HG03135 (cell line): ENCODE results near the gene ACTG1.

Experiments
- ATAC-seq: cut with Tn5 transposase; IDR thresholded peaks from one replicate; pipeline ENCODE4 v1.9.1; 2021; ENCODE audit warnings: mild to moderate bottlenecking, moderate library complexity; ENCODE audit not compliant: unreplicated experiment

The ACTG1 gene

DNA sequence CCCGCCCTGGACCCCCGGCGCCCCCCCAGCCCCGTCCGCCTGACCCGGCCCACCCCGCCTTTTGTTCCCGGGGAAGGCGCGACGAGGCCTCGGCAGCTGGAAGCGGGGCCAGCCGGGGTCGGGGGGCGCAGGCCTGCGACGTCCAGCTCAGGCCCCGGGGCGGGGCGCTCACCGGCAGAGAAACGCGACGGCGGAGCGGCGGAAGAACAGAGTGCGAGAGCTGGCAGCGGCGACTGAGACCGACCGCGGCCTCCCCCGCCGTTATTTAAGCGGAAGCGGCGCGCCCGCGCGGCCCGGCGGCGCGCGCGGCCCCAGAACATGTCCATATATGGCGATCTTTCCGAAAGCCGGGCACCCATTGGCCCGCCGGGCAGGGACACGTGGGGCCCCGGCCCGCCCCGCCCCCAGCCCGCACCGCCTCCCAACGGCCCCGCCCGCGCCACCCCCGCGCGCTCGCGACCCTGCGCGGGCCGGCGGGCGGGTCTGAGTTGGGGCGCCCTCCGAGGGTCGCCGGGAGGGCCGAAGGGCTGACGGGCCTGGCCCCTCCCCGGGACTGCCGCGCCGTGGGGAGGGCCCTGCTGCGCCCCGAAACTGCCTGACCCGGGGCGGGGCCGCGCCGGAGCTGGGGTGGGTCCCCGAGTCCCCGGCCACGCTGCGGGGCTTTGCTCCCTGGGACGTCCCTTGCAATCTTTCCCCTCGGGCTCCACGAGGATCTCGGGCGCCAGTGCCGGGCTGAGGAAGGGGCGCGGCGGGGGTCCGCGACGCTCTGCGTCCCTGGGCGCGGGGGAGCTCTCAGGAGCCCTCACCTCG, at the start of gene ACTG1:
Gene ACTG1, minus strand, starts transcription at position 238 of the 810 bp plus-strand sequence. CDS start 445 bp downstream, outside the sequence.
- ATAC-seq: peak; percentile 44

DNA sequence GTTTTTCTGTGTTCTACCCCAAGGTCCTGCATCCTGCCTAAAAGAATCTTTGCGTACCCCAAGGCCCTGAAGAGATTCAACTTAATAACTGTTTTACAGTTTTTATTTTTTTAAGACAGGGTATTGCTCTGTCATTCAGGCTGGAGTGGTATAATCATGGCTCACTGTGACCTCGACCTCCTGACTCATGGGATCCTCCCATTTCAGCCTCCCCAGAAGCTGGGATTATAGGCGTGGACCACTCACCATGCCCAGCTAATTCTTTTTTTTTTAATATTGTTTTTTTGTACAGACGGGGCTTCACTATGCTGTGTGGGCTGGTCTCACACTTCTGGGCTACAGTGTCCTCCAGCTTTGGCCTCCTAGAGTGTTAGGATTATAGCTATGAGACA, 48.9 kb upstream of the ACTG1 start:
- ATAC-seq: no peak

DNA sequence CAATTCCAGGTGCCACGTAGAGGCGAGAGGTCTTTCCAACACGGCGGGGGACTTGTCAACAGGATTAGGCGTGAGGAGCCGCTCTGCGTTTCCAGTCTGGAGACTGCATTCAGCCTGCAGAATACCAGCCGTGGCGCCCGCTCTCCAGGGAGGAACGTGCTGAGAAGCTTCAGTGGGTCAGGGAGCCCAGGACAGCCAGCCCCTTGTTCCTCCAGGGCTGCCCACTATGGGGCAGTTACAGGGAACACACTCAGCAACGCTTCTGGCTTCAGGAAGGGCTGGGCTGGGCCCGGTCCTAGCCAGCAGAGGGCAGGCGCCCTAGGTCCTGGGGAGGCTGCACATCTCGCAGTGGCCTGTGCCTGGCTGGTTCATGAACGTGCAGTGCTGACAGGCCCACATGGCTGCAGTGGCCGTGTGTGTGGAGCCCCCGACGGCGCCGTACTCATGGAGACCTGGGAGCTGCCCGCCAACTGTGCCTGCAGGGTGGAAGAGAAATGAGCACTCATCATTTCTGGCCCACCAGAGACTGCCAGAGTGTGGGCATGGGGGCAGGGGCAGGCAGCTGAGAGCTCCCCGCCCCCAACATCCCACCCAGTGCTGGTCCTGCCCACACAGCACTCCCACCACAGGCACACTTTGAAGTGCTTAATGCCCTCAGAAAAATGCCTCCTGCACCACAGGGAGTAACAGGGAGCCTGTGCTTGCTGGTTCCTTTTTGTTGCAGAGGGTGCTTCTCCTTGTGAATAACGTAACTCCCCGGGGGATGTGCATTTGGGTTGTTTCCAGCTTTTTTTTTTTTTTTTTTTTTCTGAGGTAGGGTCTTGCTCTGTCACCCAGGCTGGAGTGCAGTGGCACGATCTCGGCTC, 46.6 kb upstream of the ACTG1 start:
- ATAC-seq: no peak

- ATAC-seq: no peak
Measured at GRCh38 chr17:81558115-81558468, 45.5 kb upstream of the ACTG1 start.

GRCh38 chr17:81557276-81558114, 44.9 kb upstream of the ACTG1 start:
- ATAC-seq: no peak

GRCh38 chr17:81556863-81557262, 44.3 kb upstream of the ACTG1 start:
- no peak for ATAC-seq

DNA sequence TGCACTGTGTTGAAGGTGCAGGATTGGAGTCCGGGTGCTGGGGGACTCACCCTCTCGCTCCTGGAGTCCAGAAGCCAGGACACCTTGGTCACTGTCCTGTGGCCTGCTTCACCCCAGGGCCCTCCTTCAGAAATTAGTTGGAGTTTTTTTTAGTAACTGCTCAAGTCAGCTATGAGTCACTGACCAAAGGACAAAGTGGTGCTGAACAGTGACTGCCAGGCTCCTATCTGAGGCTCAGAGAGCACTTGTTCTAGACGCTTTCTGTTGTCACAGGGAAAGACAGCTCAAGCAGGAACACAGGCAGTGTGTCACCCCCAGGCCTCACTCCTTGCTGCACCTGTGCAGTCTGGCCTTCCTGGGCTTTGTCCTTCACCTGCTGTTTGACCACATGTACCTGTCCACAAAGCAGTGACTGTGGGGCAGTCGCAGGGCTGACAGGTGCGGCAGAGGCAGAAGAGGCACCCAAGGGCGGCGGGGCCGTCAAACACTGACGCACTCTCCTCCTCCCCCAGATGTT, 43.6 kb upstream of the ACTG1 start:
- no peak for ATAC-seq

DNA sequence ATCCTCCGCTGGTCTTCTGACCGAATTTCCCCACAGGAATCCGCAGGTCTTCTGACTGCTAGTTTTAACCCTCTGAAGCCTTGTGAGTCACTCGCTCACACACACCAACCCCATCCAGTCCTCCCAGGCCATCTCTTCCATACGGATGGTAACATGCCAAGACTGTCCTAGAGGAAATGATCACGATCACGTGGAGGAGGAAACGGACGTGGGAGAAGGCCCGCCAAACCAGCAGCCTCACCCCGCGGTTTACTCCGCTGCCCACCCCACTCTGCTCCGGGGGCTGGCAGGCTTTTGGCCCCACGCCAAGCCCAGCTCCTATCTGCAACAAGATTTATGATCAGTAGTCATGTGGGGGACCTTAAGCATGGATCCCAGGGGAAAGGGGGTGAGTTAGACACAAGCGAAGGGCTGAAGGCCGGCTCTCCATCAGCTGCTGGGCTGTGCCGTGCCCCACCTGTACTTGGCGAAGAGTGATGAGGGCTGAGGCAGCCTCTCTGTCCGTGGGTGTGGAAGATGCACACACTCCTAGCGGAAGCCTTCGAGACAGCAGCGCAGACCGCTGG, 41.1 kb upstream of the ACTG1 start:
- ATAC-seq: no peak

DNA sequence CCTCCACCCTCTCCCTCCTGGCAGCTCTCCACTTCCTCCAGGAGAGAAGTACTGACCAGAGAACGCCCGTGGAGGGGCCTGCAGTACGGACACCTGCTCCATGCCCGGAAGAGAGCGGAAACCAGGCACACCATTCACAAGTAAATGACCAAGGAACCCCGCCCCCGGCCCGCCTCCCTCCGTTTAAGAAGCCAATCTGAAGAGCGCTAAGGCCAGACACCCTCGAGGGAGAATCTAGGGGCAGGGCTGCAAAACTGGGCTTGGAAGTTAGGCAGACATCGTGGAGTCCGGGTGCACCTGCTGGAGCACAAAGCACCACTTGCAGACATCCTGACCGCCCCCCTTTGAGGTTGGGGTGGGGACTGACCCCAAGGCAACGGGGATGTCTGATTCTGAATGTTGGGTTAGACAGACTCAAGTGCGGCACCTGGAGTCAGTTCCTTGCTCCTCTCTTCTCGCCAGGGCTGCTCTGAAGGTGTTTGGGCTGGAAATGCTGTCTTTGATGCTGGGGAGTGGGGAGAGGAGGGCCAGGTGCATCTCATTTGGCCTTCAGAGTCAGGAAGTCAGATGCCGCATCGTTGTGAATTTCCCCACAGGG, 40.5 kb upstream of the ACTG1 start:
- ATAC-seq: peak; percentile 32

DNA sequence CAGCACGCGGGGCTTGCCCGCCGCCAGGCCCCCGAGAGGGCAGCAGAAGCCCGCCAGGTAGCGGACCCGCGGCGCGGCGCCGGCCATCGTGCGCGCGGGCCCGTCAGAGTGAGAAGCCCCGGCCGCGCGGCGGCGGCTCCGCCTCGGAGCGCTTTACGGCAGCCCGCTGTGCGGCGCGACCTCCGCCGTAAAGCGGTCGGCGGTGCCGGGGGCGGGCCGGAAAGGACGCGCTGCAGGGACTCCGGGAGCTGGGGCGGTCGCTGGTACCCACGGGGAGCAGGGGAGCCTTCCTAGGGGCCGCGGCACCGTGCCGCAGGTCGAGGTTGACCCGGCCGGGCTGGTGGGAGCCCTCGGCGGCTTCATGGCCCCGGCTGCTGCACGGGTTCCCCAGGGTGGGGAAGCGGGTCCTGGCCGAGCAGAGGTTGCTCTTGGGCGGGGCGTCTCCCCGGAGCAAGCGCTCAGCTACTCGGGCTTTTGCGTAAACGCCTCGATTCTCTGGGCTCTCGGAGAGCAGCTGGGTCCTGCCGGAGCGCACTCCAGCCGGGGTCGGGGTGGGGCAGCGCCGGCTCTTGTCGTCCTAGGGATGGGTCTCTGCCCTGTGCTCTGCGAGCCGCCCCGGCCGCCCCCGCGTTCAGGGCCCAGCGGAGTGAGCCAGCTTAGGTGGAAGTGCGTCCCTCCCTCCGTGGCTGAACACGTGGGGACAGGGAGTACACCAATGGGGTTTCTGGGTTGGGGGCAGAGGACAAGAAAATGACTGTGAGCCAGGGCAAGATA, 39.8 kb upstream of the ACTG1 start, which contains the start of gene FAAP100:
Gene FAAP100, minus strand, starts transcription at position 110 of the 774 bp plus-strand sequence. Its CDS starts 23 bp downstream, at position 87.
- peak; percentile 53 for ATAC-seq

- ATAC-seq: peak; percentile 3
Measured at GRCh38 chr17:81551458-81552243, 39.1 kb upstream of the ACTG1 start.

DNA sequence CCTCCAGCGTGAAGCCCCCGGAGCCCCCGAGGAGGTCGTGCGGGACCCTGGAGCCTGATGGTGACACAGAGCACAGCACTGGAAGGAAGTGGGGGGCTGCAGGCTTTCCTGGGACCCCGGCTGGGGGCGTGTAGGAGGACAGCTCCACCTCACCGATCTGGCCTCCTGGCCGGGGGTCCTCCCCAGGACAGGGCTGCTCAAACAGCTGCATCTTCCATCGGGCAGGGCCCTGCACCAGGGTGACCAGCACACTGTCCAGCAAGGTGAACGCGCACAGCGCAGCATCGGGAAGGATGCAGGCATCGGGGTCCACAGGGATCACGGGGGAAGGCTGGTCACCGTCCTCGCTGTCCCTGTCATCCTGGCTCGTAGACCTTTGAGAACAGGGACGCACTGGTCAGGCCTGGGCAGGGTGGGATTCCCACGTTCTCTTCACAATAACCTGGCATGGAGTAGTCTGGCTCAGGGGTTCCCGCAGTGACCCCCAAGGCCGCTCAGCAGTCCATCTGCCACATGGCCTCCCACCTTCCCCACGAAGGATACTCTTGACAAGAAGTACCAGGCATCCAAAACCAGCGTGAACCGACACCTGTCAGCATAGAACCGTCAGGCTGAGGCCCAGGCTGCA, 38.3 kb upstream of the ACTG1 start:
- no peak for ATAC-seq

- ATAC-seq: no peak
Measured at GRCh38 chr17:81550285-81550684, 37.7 kb upstream of the ACTG1 start.

- ATAC-seq: no peak
Measured at GRCh38 chr17:81549826-81550225, 37.2 kb upstream of the ACTG1 start.

DNA sequence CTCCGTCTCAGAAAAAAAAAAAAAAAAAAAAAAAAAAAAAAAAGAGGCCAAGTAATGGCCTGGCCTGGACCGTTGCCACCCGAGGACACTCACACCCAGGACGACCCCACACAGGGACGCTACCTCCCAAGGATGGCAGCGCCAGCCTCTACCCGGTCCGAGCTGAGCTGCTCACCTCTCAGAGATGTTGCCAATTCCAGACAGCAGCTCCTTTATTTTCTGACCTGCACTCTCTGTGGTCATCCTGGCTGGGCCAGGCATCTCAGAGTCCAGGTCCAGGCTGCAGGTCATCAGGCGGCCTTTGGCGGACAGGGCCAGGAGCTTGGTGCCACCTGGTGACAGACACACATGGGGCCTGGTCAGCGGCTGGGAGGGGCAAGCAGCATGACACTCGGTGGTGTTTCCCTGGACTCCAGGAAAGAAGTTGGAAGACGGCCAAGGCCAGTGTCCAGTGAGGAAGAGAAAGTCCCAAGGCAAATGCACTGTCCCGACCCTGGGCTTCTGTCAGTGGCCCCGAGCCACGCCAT, 36.5 kb upstream of the ACTG1 start:
- no peak for ATAC-seq

GRCh38 chr17:81547614-81547982, 35.0 kb upstream of the ACTG1 start:
- no peak for ATAC-seq

- no peak for ATAC-seq
Measured at GRCh38 chr17:81546906-81547613, 34.5 kb upstream of the ACTG1 start.
